MM.1S (cell line): Measurements from ENCODE around the gene SULT1C4.

Experiments
- DNase-seq: peaks from one replicate; pipeline ENCODE4 v3.0.0-alpha.2; 2015
- H2AFZ ChIP-seq: fragments of 300-600 bp; sonication (generic); 2 replicates; pipeline ENCODE4 v1.6.0; 2016; ENCODE audit warnings: antibody characterized with exemption, low read length
- H3F3A ChIP-seq: fragments of 300-600 bp; sonication (generic); 2 replicates; pipeline ENCODE4 v1.6.1; 2016; ENCODE audit warnings: mild to moderate bottlenecking, antibody characterized with exemption, low read length, moderate library complexity, mixed read lengths; ENCODE audit not compliant: insufficient read depth
- H3K27ac ChIP-seq: fragments of 300-600 bp; sonication (generic); 2 replicates; pipeline ENCODE4 v1.5.1; 2016; ENCODE audit warnings: mild to moderate bottlenecking, low read length
- H3K27me3 ChIP-seq: fragments of 300-600 bp; sonication (generic); replicated peaks from 2 replicates; pipeline ENCODE4 v1.6.0; 2016; ENCODE audit warnings: low read length; ENCODE audit not compliant: insufficient read depth
- H3K36me3 ChIP-seq: fragments of 300-600 bp; sonication (generic); replicated peaks from 2 replicates; pipeline ENCODE4 v1.6.1; 2016; ENCODE audit warnings: mild to moderate bottlenecking, low read length, mixed read lengths; ENCODE audit not compliant: insufficient read depth
- H3K4me1 ChIP-seq: fragments of 300-600 bp; sonication (generic); 2 replicates; pipeline ENCODE4 v1.6.1; 2016; ENCODE audit warnings: low read length, mixed read lengths
- H3K4me2 ChIP-seq: fragments of 300-600 bp; sonication (generic); 2 replicates; pipeline ENCODE4 v1.6.0; 2016; ENCODE audit warnings: low read depth, low read length
- H3K4me3 ChIP-seq: fragments of 300-600 bp; sonication (generic); 2 replicates; pipeline ENCODE4 v1.5.1; 2016; ENCODE audit warnings: low read length, mixed read lengths
- H3K79me2 ChIP-seq: fragments of 300-600 bp; sonication (generic); 2 replicates; pipeline ENCODE4 v1.6.1; 2016; ENCODE audit warnings: mixed run types, low read length, mixed read lengths
- H3K9ac ChIP-seq: fragments of 300-600 bp; sonication (generic); 2 replicates; pipeline ENCODE4 v1.6.1; 2016; ENCODE audit warnings: low read length, mixed read lengths
- H3K9me2 ChIP-seq: fragments of 300-600 bp; sonication (generic); replicated peaks from 2 replicates; pipeline ENCODE4 v1.6.1; 2016; ENCODE audit warnings: mild to moderate bottlenecking, low read length, mixed read lengths; ENCODE audit not compliant: insufficient read depth
- H3K9me3 ChIP-seq: fragments of 300-600 bp; sonication (generic); replicated peaks from 2 replicates; pipeline ENCODE4 v1.6.1; 2016; ENCODE audit warnings: mild to moderate bottlenecking, low read length, mixed read lengths; ENCODE audit not compliant: insufficient read depth
- H4K20me1 ChIP-seq: fragments of 300-600 bp; sonication (generic); 2 replicates; pipeline ENCODE4 v1.6.1; 2016; ENCODE audit warnings: mild to moderate bottlenecking, low read length, moderate library complexity, mixed read lengths; ENCODE audit not compliant: insufficient read depth
- CTCF ChIP-seq: fragments of 300-600 bp; sonication (generic); IDR thresholded peaks from 2 replicates; pipeline ENCODE4 v1.5.1; 2016; ENCODE audit warnings: antibody characterized with exemption, low read length, mixed read lengths
- EZH2 ChIP-seq: fragments of 300-600 bp; sonication (generic); optimal IDR thresholded peaks from 2 replicates; pipeline ENCODE3; 2017; ENCODE audit warnings: low read depth, mild to moderate bottlenecking, antibody characterized with exemption, low read length, mixed read lengths
- EZH2phosphoT487 ChIP-seq: fragments of 300-600 bp; sonication (generic); IDR thresholded peaks from 2 replicates; pipeline ENCODE4 v1.6.1; 2018; ENCODE audit warnings: antibody characterized with exemption, low read length

The SULT1C4 gene

DNA sequence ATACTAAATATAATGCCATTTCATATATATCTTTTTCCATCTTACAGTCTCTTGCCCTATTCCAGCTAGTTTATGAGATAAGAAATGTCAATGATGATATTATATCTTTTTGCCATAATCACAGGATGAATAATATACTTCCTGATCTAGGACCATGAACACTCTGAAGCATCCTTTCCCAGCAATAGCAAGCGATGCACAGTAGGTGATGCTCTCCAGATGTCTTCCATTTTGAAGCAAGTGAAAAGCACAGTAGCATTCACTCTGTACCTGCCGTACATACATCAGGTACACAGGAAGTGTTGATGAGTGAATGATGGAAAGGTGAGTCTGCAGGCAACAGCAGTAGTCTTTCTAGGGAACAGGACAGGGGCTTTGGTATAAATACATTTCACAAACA lies 8.6 kb upstream of the SULT1C4 start:
- Histone ChIP-seq H3K27ac (no peak overlapping the region), H3F3A (no peaks in the 10 kb centered on the region), H3K36me3 (no peaks in the 10 kb centered on the region), H3K4me1 (peaks cover 5% of the 10 kb centered on the region; the same call in 1 of the 2 replicates), H3K9ac (no peak overlapping the region), H3K79me2 (no peaks in the 10 kb centered on the region), H3K27me3 (no peaks in the 10 kb centered on the region), H3K9me2 (no peaks in the 10 kb centered on the region), H2AFZ (0 out of 2 replicates have a peak overlapping the region, but pooled peaks have one; percentile 31), H3K4me3 (no peak overlapping the region), H4K20me1 (no peaks in the 10 kb centered on the region), H3K9me3 (no peaks in the 10 kb centered on the region), H3K4me2 (no peak overlapping the region)
- TF ChIP-seq CTCF (no peak), EZH2 (no peak), EZH2phosphoT487 (no peak)
- DNase-seq = no peak

DNA sequence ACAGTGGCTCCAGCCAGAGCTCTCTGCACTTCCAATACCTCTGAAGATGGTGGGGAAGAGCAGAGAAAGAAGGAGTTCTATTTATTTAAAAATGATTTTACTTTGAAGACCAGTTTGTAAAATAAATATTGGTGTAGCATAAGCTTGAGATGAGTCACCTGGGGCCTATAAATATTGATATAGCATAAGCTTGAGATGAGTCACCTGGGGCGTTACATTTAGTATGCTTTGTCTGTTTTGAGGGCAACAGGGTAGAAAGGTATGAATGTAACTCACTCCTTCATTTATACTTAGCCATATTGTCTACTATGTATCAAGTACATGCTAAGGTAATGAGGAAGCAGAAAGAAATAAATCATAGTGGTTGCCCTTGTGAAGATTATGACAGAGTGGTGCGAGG lies 7.7 kb upstream of the SULT1C4 start:
- H4K20me1 ChIP-seq = no peaks in the 10 kb centered on the region
- TF ChIP-seq EZH2 (no peak), CTCF (no peak), EZH2phosphoT487 (no peak)
- no peaks in the 10 kb centered on the region for H3K9me2 ChIP-seq
- H3K4me2 ChIP-seq = no peak overlapping the region
- H3K9ac ChIP-seq = no peak overlapping the region
- no peak overlapping the region for H3K4me3 ChIP-seq
- no peak overlapping the region for H3K27ac ChIP-seq
- no peaks in the 10 kb centered on the region for H3K36me3 ChIP-seq
- H3K4me1 ChIP-seq = no peaks in the 10 kb centered on the region
- H3F3A ChIP-seq = no peaks in the 10 kb centered on the region
- H2AFZ ChIP-seq = no peak overlapping the region
- DNase-seq = no peak
- no peaks in the 10 kb centered on the region for H3K79me2 ChIP-seq
- H3K27me3 ChIP-seq = no peaks in the 10 kb centered on the region
- no peaks in the 10 kb centered on the region for H3K9me3 ChIP-seq

- Histone ChIP-seq H3K36me3 (no peaks in the 10 kb centered on the region), H3K4me3 (no peak overlapping the region), H3F3A (no peaks in the 10 kb centered on the region), H3K4me2 (no peak overlapping the region), H3K9ac (no peak overlapping the region), H3K27me3 (no peaks in the 10 kb centered on the region), H4K20me1 (no peaks in the 10 kb centered on the region), H3K9me2 (no peaks in the 10 kb centered on the region), H3K79me2 (no peaks in the 10 kb centered on the region), H3K9me3 (no peaks in the 10 kb centered on the region), H3K4me1 (no peaks in the 10 kb centered on the region), H3K27ac (no peak overlapping the region), H2AFZ (no peak overlapping the region)
- TF ChIP-seq CTCF (no peak), EZH2 (no peak), EZH2phosphoT487 (no peak)
- DNase-seq = no peak
Observed at GRCh38 chr2:108376774-108377173, 980 bp upstream of the SULT1C4 start.
